Amniotic epithelial cell (primary cell): Measurements from ENCODE around the gene EIPR1.
"Not testable (repeated sequence)": the region's sequence is repeated elsewhere in the genome, so short reads cannot be mapped to it uniquely, and the experiment has no call there.

ENCODE experiments used
- DNase-seq: peaks from one replicate; pipeline ENCODE4 v3.0.0-alpha.2; 2010; ENCODE audit warnings: low read depth

EIPR1 gene

GRCh38 chr2:3286646-3287036 lies 91.0 kb downstream of the EIPR1 start:
- DNase-seq = not testable (repeated sequence)

- no peak for DNase-seq
These were observed 91.5 kb downstream of the EIPR1 start for GRCh38 chr2:3285901-3286645.

GRCh38 chr2:3284657-3285630 lies 92.7 kb downstream of the EIPR1 start:
- no peak for DNase-seq

- DNase-seq = not testable (repeated sequence)
These were observed 93.6 kb downstream of the EIPR1 start for GRCh38 chr2:3283876-3284656.

- DNase-seq = no peak
These were observed 94.4 kb downstream of the EIPR1 start for GRCh38 chr2:3283206-3283605.

GRCh38 chr2:3282056-3282998 lies 95.3 kb downstream of the EIPR1 start:
- no peak for DNase-seq

GRCh38 chr2:3280683-3281520 lies 96.7 kb downstream of the EIPR1 start:
- no peak for DNase-seq

- DNase-seq = no peak
These were observed 97.4 kb downstream of the EIPR1 start for GRCh38 chr2:3280197-3280596.

- DNase-seq = no peak
These were observed 98.2 kb downstream of the EIPR1 start for GRCh38 chr2:3279236-3279960.

GRCh38 chr2:3278521-3279218 lies 98.9 kb downstream of the EIPR1 start:
- DNase-seq = no peak

GRCh38 chr2:3277748-3278520 lies 99.7 kb downstream of the EIPR1 start:
- DNase-seq = no peak

GRCh38 chr2:3277050-3277747 lies 100.4 kb downstream of the EIPR1 start:
- no peak for DNase-seq

GRCh38 chr2:3272761-3273160 lies 104.9 kb downstream of the EIPR1 start:
- peak; percentile 13 for DNase-seq

- no peak for DNase-seq
These were observed 107.5 kb downstream of the EIPR1 start for GRCh38 chr2:3270095-3270478.

GRCh38 chr2:3269425-3270094 lies 108.1 kb downstream of the EIPR1 start:
- no peak for DNase-seq

GRCh38 chr2:3268705-3269029 lies 109.0 kb downstream of the EIPR1 start:
- no peak for DNase-seq
